SK-N-SH treated with all-trans-retinoic acid at 6 μM for 48 hours (cell line): ENCODE results near the gene FAM110A.

Experiments
- ATAC-seq: fragments of 200-7000 bp; cut with Tn5 transposase; 3 replicates; pipeline ENCODE4 v1.9.1; 2020; ENCODE audit warnings: mild to moderate bottlenecking, moderate library complexity
- ARNTL ChIP-seq: fragments of 450-650 bp; formaldehyde crosslinking; IDR thresholded peaks from 2 replicates; pipeline ENCODE4 v1.5.0; 2020; ENCODE audit warnings: low read depth, mild to moderate bottlenecking, moderate library complexity, borderline replicate concordance
- BACH2 ChIP-seq: fragments of 250-450 bp; sonication (Bioruptor Pico); IDR thresholded peaks from 2 replicates; pipeline ENCODE4 v1.9.0; 2021; ENCODE audit warnings: mild to moderate bottlenecking, borderline replicate concordance
- CSDC2 ChIP-seq: fragments of 250-450 bp; sonication (Bioruptor Pico); IDR thresholded peaks from 2 replicates; pipeline ENCODE4 v1.5.0; 2020; ENCODE audit warnings: mild to moderate bottlenecking, moderate library complexity
- CSRNP3 ChIP-seq: fragments of 250-450 bp; sonication (Bioruptor Pico); IDR thresholded peaks from 2 replicates; pipeline ENCODE4 v1.5.1; 2021; ENCODE audit warnings: mild to moderate bottlenecking, moderate library complexity
- ESRRG ChIP-seq: fragments of 250-450 bp; sonication (Bioruptor Pico); IDR thresholded peaks from 2 replicates; pipeline ENCODE4 v1.6.1; 2021; ENCODE audit warnings: mild to moderate bottlenecking
- GLIS3 ChIP-seq: fragments of 250-450 bp; sonication (Bioruptor Pico); IDR thresholded peaks from 2 replicates; pipeline ENCODE4 v1.5.0; 2020; ENCODE audit warnings: mild to moderate bottlenecking, moderate library complexity
- ISL1 ChIP-seq: fragments of 250-450 bp; sonication (Bioruptor Pico); IDR thresholded peaks from 2 replicates; pipeline ENCODE4 v2.1.2; 2022; ENCODE audit warnings: mild to moderate bottlenecking, moderate library complexity
- OSR1 ChIP-seq: fragments of 250-450 bp; sonication (Bioruptor Pico); IDR thresholded peaks from 2 replicates; pipeline ENCODE4 v1.8.0; 2022; ENCODE audit warnings: moderate library complexity, mild to moderate bottlenecking, inconsistent platforms
- PATZ1 ChIP-seq: fragments of 250-450 bp; sonication (Bioruptor Pico); IDR thresholded peaks from 2 replicates; pipeline ENCODE4 v1.8.0; 2020; ENCODE audit warnings: mild to moderate bottlenecking, moderate library complexity, borderline replicate concordance
- POU6F1 ChIP-seq: fragments of 250-450 bp; sonication (Bioruptor Pico); IDR thresholded peaks from 2 replicates; pipeline ENCODE4 v1.8.0; 2021; ENCODE audit warnings: low read depth, mild to moderate bottlenecking, moderate library complexity, borderline replicate concordance
- PPARA ChIP-seq: fragments of 250-450 bp; sonication (Bioruptor Pico); IDR thresholded peaks from 2 replicates; pipeline ENCODE4 v1.5.0; 2020; ENCODE audit warnings: mild to moderate bottlenecking, borderline replicate concordance
- RARB ChIP-seq: fragments of 250-450 bp; sonication (Bioruptor Pico); IDR thresholded peaks from 2 replicates; pipeline ENCODE4 v1.8.0; 2021; ENCODE audit warnings: mild to moderate bottlenecking, moderate library complexity
- TCF4 ChIP-seq: fragments of 250-450 bp; sonication (Bioruptor Pico); IDR thresholded peaks from 2 replicates; pipeline ENCODE4 v1.8.0; 2021; ENCODE audit warnings: mild to moderate bottlenecking, moderate library complexity, borderline replicate concordance
- TSHZ2 ChIP-seq: fragments of 250-450 bp; sonication (Bioruptor Pico); IDR thresholded peaks from 2 replicates; pipeline ENCODE4 v1.5.0; 2020; ENCODE audit warnings: mild to moderate bottlenecking, moderate library complexity
- ZC3H10 ChIP-seq: fragments of 250-450 bp; sonication (Bioruptor Pico); IDR thresholded peaks from 2 replicates; pipeline ENCODE4 v1.5.1; 2021; ENCODE audit warnings: mild to moderate bottlenecking, moderate library complexity
- ZFP3 ChIP-seq: fragments of 250-450 bp; sonication (Bioruptor Pico); IDR thresholded peaks from 2 replicates; pipeline ENCODE4 v1.5.0; 2020; ENCODE audit warnings: mild to moderate bottlenecking, moderate library complexity
- ZFP30 ChIP-seq: fragments of 450-650 bp; formaldehyde crosslinking; IDR thresholded peaks from 2 replicates; pipeline ENCODE4 v1.5.0; 2022; ENCODE audit warnings: mild to moderate bottlenecking, moderate library complexity
- ZNF565 ChIP-seq: fragments of 450-650 bp; formaldehyde crosslinking; conservative IDR thresholded peaks from 2 replicates; pipeline ENCODE4 v1.5.0; 2020; ENCODE audit warnings: low read depth, mild to moderate bottlenecking, moderate library complexity
- ZNF70 ChIP-seq: fragments of 450-650 bp; formaldehyde crosslinking; IDR thresholded peaks from 2 replicates; pipeline ENCODE4 v1.5.0; 2020; ENCODE audit warnings: mild to moderate bottlenecking, moderate library complexity
- ZNF8 ChIP-seq: fragments of 450-650 bp; formaldehyde crosslinking; IDR thresholded peaks from 2 replicates; pipeline ENCODE4 v1.5.0; 2020; ENCODE audit warnings: mild to moderate bottlenecking, moderate library complexity

The FAM110A gene

GRCh38 chr20:860891-861290, 27.4 kb downstream of the FAM110A start:
- no peak for ATAC-seq
- no peak for TF ChIP-seq PPARA (CRISPR knock-in tag)
- TF ChIP-seq TCF4 (CRISPR knock-in tag): no peak
- TF ChIP-seq ZNF70 (CRISPR knock-in tag): no peak
- no peak for TF ChIP-seq ZNF565
- no peak for TF ChIP-seq CSDC2 (CRISPR knock-in tag)
- TF ChIP-seq ESRRG (CRISPR knock-in tag): no peak
- no peak for TF ChIP-seq RARB (CRISPR knock-in tag)
- TF ChIP-seq POU6F1: no peak
- no peak for TF ChIP-seq TSHZ2 (CRISPR knock-in tag)
- no peak for TF ChIP-seq OSR1 (CRISPR knock-in tag)
- TF ChIP-seq ZC3H10 (CRISPR knock-in tag): no peak
- TF ChIP-seq ZFP3 (CRISPR knock-in tag): no peak
- TF ChIP-seq PATZ1: no peak
- no peak for TF ChIP-seq BACH2 (CRISPR knock-in tag)
- no peak for TF ChIP-seq ISL1
- TF ChIP-seq GLIS3 (CRISPR knock-in tag): no peak
- no peak for TF ChIP-seq ARNTL
- TF ChIP-seq CSRNP3 (CRISPR knock-in tag): no peak

- no peak for ATAC-seq
- TF ChIP-seq BACH2 (CRISPR knock-in tag) (no peak), CSDC2 (CRISPR knock-in tag) (no peak), PATZ1 (no peak), TSHZ2 (CRISPR knock-in tag) (no peak), RARB (CRISPR knock-in tag) (no peak), ZFP30 (CRISPR knock-in tag) (no peak), GLIS3 (CRISPR knock-in tag) (no peak), ESRRG (CRISPR knock-in tag) (no peak), OSR1 (CRISPR knock-in tag) (no peak), ISL1 (no peak), ZNF8 (CRISPR knock-in tag) (no peak), TCF4 (CRISPR knock-in tag) (no peak)
These were observed 31.9 kb downstream of the FAM110A start for GRCh38 chr20:865440-865839.
